Ramos (cell line): ENCODE data around the gene PDE10A.
"Not testable (repeated sequence)": the region's sequence is repeated elsewhere in the genome, so short reads cannot be mapped to it uniquely, and the experiment has no call there.

ENCODE experiments used
- in situ Hi-C: fragments of 300-500 bp; cut with MboI; formaldehyde crosslinking; loops from one replicate; pipeline ENCODE4 v1.14.3; 2022; ENCODE audit warnings: low sequenced_read_pairs; ENCODE audit not compliant: unreplicated experiment

Gene PDE10A

GRCh38 chr6:165599596-165600487 is 63.2 kb downstream of the PDE10A start:
- in situ Hi-C loops: no loop called here

- in situ Hi-C loops: no loop called here
Measured at GRCh38 chr6:165599121-165599520, 63.9 kb downstream of the PDE10A start.

GRCh38 chr6:165597821-165598220 is 65.2 kb downstream of the PDE10A start:
- in situ Hi-C loops: no loop called here

GRCh38 chr6:165594584-165595333 is 68.3 kb downstream of the PDE10A start:
- in situ Hi-C loops: no loop called here

GRCh38 chr6:165592947-165593346 is 70.1 kb downstream of the PDE10A start:
- in situ Hi-C loops: not testable (repeated sequence)

- in situ Hi-C loops: no loop called here
Measured at GRCh38 chr6:165588515-165588914, 74.5 kb downstream of the PDE10A start.

GRCh38 chr6:165587206-165587605 is 75.8 kb downstream of the PDE10A start:
- in situ Hi-C loops: no loop called here

GRCh38 chr6:165586706-165587105 is 76.3 kb downstream of the PDE10A start:
- in situ Hi-C loops: no loop called here

GRCh38 chr6:165585060-165585459 is 78.0 kb downstream of the PDE10A start:
- in situ Hi-C loops: no loop called here

- in situ Hi-C loops: no loop called here
Measured at GRCh38 chr6:165584541-165584940, 78.5 kb downstream of the PDE10A start.

- in situ Hi-C loops: no loop called here
Measured at GRCh38 chr6:165581678-165582077, 81.4 kb downstream of the PDE10A start.

- in situ Hi-C loops: no loop called here
Measured at GRCh38 chr6:165580136-165580535, 82.9 kb downstream of the PDE10A start.

- in situ Hi-C loops: no loop called here
Measured at GRCh38 chr6:165579151-165579550, 83.9 kb downstream of the PDE10A start.

- in situ Hi-C loops: no loop called here
Measured at GRCh38 chr6:165577556-165577955, 85.5 kb downstream of the PDE10A start.

GRCh38 chr6:165575158-165575549 is 87.9 kb downstream of the PDE10A start:
- in situ Hi-C loops: no loop called here

GRCh38 chr6:165574220-165575157 is 88.6 kb downstream of the PDE10A start:
- in situ Hi-C loops: no loop called here

- in situ Hi-C loops: no loop called here
Measured at GRCh38 chr6:165573671-165574070, 89.4 kb downstream of the PDE10A start.

- in situ Hi-C loops: no loop called here
Measured at GRCh38 chr6:165571721-165572132, 91.3 kb downstream of the PDE10A start.

- in situ Hi-C loops: no loop called here
Measured at GRCh38 chr6:165571068-165571682, 91.9 kb downstream of the PDE10A start.

- in situ Hi-C loops: no loop called here
Measured at GRCh38 chr6:165568326-165568725, 94.7 kb downstream of the PDE10A start.
